Measurements from ENCODE around the gene GALNT10. TPM values are rescaled to one million over a fixed set of nuclear protein-coding genes. Genes with fewer than 3 reads are reported as not detected.

GALNT10 gene
- total and polyA plus RNA-seq, 2 of the 4 experiments (the other 2 are of a cell fraction): 46.2 to 67.0 TPM

- H2BK15ac ChIP-seq (ENCODE audit: low read depth, low read length): peak overlapping the region; percentile 56; the same call in 1 of the 3 replicates
- ChIA-PET POLR2A (ENCODE audit: unreplicated experiment) (no interaction called here), CTCF (interaction anchor here (0.9 kb wide), 1 partner anchor 162 kb away, joined by 3 read pairs; no protein-coding TSS in a partner anchor)
- H2BK120ac ChIP-seq (ENCODE audit: low read depth, low read length): no peak overlapping the region; the same call in 1 of the 2 replicates
- H2AFZ ChIP-seq (replicated peaks; ENCODE audit: low read length, poor library complexity): no peak overlapping the region
- BruUV-seq (replicated peaks): no TSS peak
- DNase-seq (no peak), ATAC-seq (ENCODE audit: low read depth) (no peak)
- intact Hi-C loops (cut with micrococcal nuclease): no loop called here
- 0 out of 2 replicates have a peak overlapping the region, but pooled peaks have one; percentile 11 for H3K14ac ChIP-seq (replicated peaks; ENCODE audit: low read depth, low read length)
- H4K20me1 ChIP-seq (ENCODE audit: insufficient read depth, low read length): no peaks in the 10 kb centered on the region
- in situ Hi-C loops (cut with MboI; ENCODE audit: low sequenced_read_pairs): no loop called here
- H3K79me1 ChIP-seq (ENCODE audit: low read depth in 1 of 2, low read length in 2 of 2): peaks cover 35 to 60% of the 10 kb centered on the region in 2 experiments
- peaks cover 36% of the 10 kb centered on the region for H3K9me1 ChIP-seq (ENCODE audit: insufficient read depth, low read length)
- H3K27ac ChIP-seq (ENCODE audit: insufficient read depth, low read length): no peak overlapping the region
- H4K8ac ChIP-seq (ENCODE audit: low read depth in 2 of 2, low read length in 2 of 2): no peak overlapping the region; a peak in 1 of 4 replicates
- no peak overlapping the region for H3K9ac ChIP-seq (ENCODE audit: low read depth, low read length)
- H3K27me3 ChIP-seq (ENCODE audit: control insufficient read depth, insufficient read depth, low read length): no peaks in the 10 kb centered on the region
- H3K4me1 ChIP-seq (ENCODE audit: control insufficient read depth, insufficient read depth, low read length): peaks cover 27% of the 10 kb centered on the region
- peak overlapping the region; percentile 51; the same call in 1 of the 2 replicates for H4K5ac ChIP-seq (ENCODE audit: low read depth, low read length)
- no peak overlapping the region for H2BK20ac ChIP-seq (ENCODE audit: low read depth, low read length)
- H3K4me2 ChIP-seq (ENCODE audit: low read depth, low read length): no peak overlapping the region
- H3K36me3 ChIP-seq (ENCODE audit: control insufficient read depth, insufficient read depth, low read length): 0 out of 2 replicates have a peak, but pooled peaks cover 2% of the 10 kb centered on the region
- H4K91ac ChIP-seq (ENCODE audit: insufficient read depth, low read depth, low read length): peak overlapping the region; percentile 70
- dilution Hi-C loops (cut with HindIII; ENCODE audit: low sequenced_read_pairs, unreplicated experiment): no loop called here
- no peak overlapping the region for H3K56ac ChIP-seq (ENCODE audit: extremely low read depth, insufficient read depth, low read length)
- H3K23ac ChIP-seq (ENCODE audit: low read depth, low read length): no peak overlapping the region; the same call in 1 of the 2 replicates
- no peak overlapping the region for H3K4me3 ChIP-seq (ENCODE audit: insufficient read depth, low read depth, low read length)
- H2AK5ac ChIP-seq (ENCODE audit: low read depth, low read length): peak overlapping the region; percentile 75; the same call in 1 of the 2 replicates
- H3K4ac ChIP-seq (ENCODE audit: low read depth, low read length): 0 out of 2 replicates have a peak overlapping the region, but pooled peaks have one; percentile 34
- no peaks in the 10 kb centered on the region for H3K9me3 ChIP-seq (ENCODE audit: control insufficient read depth, insufficient read depth, low read length)
- no CpG with 5 or more reads among the region's 4 CpGs for WGBS, 2 experiments (ENCODE audit: extremely low coverage in 2 of 2, insufficient read length in 1 of 2)
- H2BK5ac ChIP-seq (ENCODE audit: low read depth, low read length, poor library complexity, severe bottlenecking): no peak overlapping the region
- no peak for TF ChIP-seq FOS (IDR thresholded peaks at IDR 0.05; ENCODE audit: low read depth, low read length)
- peak overlapping the region; percentile 61 for H2AK9ac ChIP-seq (replicated peaks; ENCODE audit: low read depth, low read length, poor library complexity)
- H3K18ac ChIP-seq (ENCODE audit: low read depth, low read length): 0 out of 2 replicates have a peak overlapping the region, but pooled peaks have one; percentile 58
Measured at GRCh38 chr5:154359221-154359573, 168.7 kb downstream of the GALNT10 start.

Measured in IMR-90 (cell line).